Thyroid gland (tissue), 4 donors: ENCODE results near the gene NRSN2. TPM values are rescaled to one million over a fixed set of nuclear protein-coding genes. Genes with fewer than 3 reads are reported as not detected.

Experiments
- DNase-seq, 2 donors: peaks; one replicate each; pipeline ENCODE4 v3.0.0-alpha.2; 2019
- H3K27ac ChIP-seq, 3 donors: fragments of 200-600 bp; sonication (generic); 1 replicate in 2 of 3; 2 replicates in 1 of 3; pipeline ENCODE4 v1.5.1; 2016 to 2019; ENCODE audit warnings: mild to moderate bottlenecking in 1 of 3, moderate library complexity in 1 of 3
- H3K27me3 ChIP-seq: fragments of 200-600 bp; sonication (generic); one replicate; pipeline ENCODE4 v1.5.1; 2019
- H3K36me3 ChIP-seq, 2 donors: fragments of 200-600 bp; sonication (generic); one replicate each; pipeline ENCODE4 v1.5.1; 2016 to 2019
- H3K4me1 ChIP-seq, 2 donors: fragments of 200-600 bp; sonication (generic); one replicate each; pipeline ENCODE4 v1.5.1; 2017 to 2019
- H3K4me3 ChIP-seq, 3 donors: fragments of 200-600 bp; sonication (generic); replicated peaks in 1 of 3; 1 replicate in 2 of 3; 2 replicates in 1 of 3; pipeline ENCODE4 v1.5.1; 2016; ENCODE audit warnings: mild to moderate bottlenecking in 1 of 3
- H3K9me3 ChIP-seq: fragments of 200-600 bp; sonication (generic); one replicate; pipeline ENCODE4 v1.5.1; 2017
- CTCF ChIP-seq, 6 experiments: fragments of 200-600 bp in 3 of 6; fragments of 450-650 bp in 3 of 6; sonication (generic) in 3 of 6; IDR thresholded peaks; one replicate each; pipeline ENCODE4 v1.5.1; 2016 to 2019; ENCODE audit warnings: antibody characterized with exemption in 6 of 6, mild to moderate bottlenecking in 2 of 6, inconsistent platforms in 1 of 6, moderate library complexity in 1 of 6
- POLR2A ChIP-seq, 2 donors: fragments of 450-650 bp; IDR thresholded peaks; one replicate each; pipeline ENCODE4 v1.6.1; 2017; ENCODE audit warnings: antibody characterized with exemption in 2 of 2, mild to moderate bottlenecking in 2 of 2, moderate library complexity in 1 of 2
- WGBS, 2 donors: methylation state at CpG; one replicate each; pipeline ENCODE4 v1.1.5; 2017; 5-methylcytosine and 5-hydroxymethylcytosine counted together
- intact Hi-C: fragments of 100-400 bp; cut with DNase I; formaldehyde crosslinking; loops from one replicate; pipeline ENCODE4 v1.15.1; 2023
- total RNA-seq, 4 donors: library from RNA; depleted of rRNA; stranded (reverse); fragments of >200 nt; gene quantifications; one replicate each; pipeline ENCODE4 v1.2.3, GENCODE V29; 2016

The NRSN2 gene
- total RNA-seq, 4 donors from 2014 or later, result 29.8 to 56.7 (median 42.4) TPM

- WGBS, 2 donors, result 77 to 78% methylated on average over 13 of the region's 13 CpGs
- H3K36me3 ChIP-seq, result no peaks in the 10 kb centered on the region
- peaks cover 27 to 31% of the 10 kb centered on the region in 2 donors for H3K4me1 ChIP-seq
- no peak for DNase-seq
- H3K27ac ChIP-seq, result no peak overlapping the region
- no peaks in the 10 kb centered on the region for H3K9me3 ChIP-seq
- intact Hi-C loops, result no loop called here
- no peak for TF ChIP-seq POLR2A (IDR thresholded peaks at IDR 0.05)
- no peak for TF ChIP-seq CTCF (IDR thresholded peaks at IDR 0.05)
- H3K27me3 ChIP-seq, result no peaks in the 10 kb centered on the region
- no peak overlapping the region for H3K4me3 ChIP-seq
Observed at GRCh38 chr20:301886-302848, 44.7 kb upstream of the NRSN2 start.

- peaks cover 7 to 19% of the 10 kb centered on the region in 2 donors for H3K4me1 ChIP-seq
- intact Hi-C loops, result no loop called here
- no peaks in the 10 kb centered on the region for H3K27me3 ChIP-seq
- no peak overlapping the region for H3K27ac ChIP-seq
- no peak for DNase-seq
- 65% methylated on average over 11 of the region's 11 CpGs for WGBS, 2 donors
- no peaks in the 10 kb centered on the region for H3K9me3 ChIP-seq
- TF ChIP-seq CTCF (IDR thresholded peaks at IDR 0.05), result no peak
- TF ChIP-seq POLR2A (IDR thresholded peaks at IDR 0.05), result no peak
- no peak overlapping the region for H3K4me3 ChIP-seq
- no peaks in the 10 kb centered on the region for H3K36me3 ChIP-seq
Observed at GRCh38 chr20:305745-306144, 41.2 kb upstream of the NRSN2 start.

GRCh38 chr20:308427-309038 is 38.4 kb upstream of the NRSN2 start:
- TF ChIP-seq POLR2A (IDR thresholded peaks at IDR 0.05) (no peak), CTCF (IDR thresholded peaks at IDR 0.05) (no peak)
- intact Hi-C loops, result no loop called here
- no peak for DNase-seq
- H3K4me1 ChIP-seq, result peaks cover 0 to 8% of the 10 kb centered on the region in 2 donors
- no peaks in the 10 kb centered on the region for H3K27me3 ChIP-seq
- H3K9me3 ChIP-seq, result no peaks in the 10 kb centered on the region
- no peak overlapping the region for H3K4me3 ChIP-seq
- H3K36me3 ChIP-seq, result no peaks in the 10 kb centered on the region
- 69 to 87% methylated on average over 6 to 7 of the region's 7 CpGs for WGBS, 2 donors
- H3K27ac ChIP-seq, result peak overlapping the region in 1 of 3 donors; percentile 89

- no peaks in the 10 kb centered on the region for H3K36me3 ChIP-seq
- H3K4me1 ChIP-seq, result peaks cover 0 to 8% of the 10 kb centered on the region in 2 donors
- H3K27ac ChIP-seq, result peak overlapping the region; percentile 71 to 89 (median 80)
- no peak for DNase-seq
- H3K27me3 ChIP-seq, result no peaks in the 10 kb centered on the region
- no peak for TF ChIP-seq CTCF (IDR thresholded peaks at IDR 0.05)
- no peak for TF ChIP-seq POLR2A (IDR thresholded peaks at IDR 0.05)
- WGBS, 2 donors, result 4% methylated on average over 6 of the region's 6 CpGs
- intact Hi-C loops, result no loop called here
- peak overlapping the region in 1 of 3 donors; percentile 24 for H3K4me3 ChIP-seq
- H3K9me3 ChIP-seq, result no peaks in the 10 kb centered on the region
Observed at GRCh38 chr20:309306-309840, 37.5 kb upstream of the NRSN2 start.
